ENCODE results near the gene CDSN.

Gene CDSN

GRCh38 chr6:31126396-31127175 lies 6.3 kb upstream of the CDSN start:
- H3K9ac ChIP-seq (ENCODE audit: low read length) = no peak overlapping the region
- H4K20me1 ChIP-seq (ENCODE audit: insufficient read depth, low read length) = no peaks in the 10 kb centered on the region
- no peaks in the 10 kb centered on the region for H3K9me3 ChIP-seq (ENCODE audit: insufficient read depth, low read length)
- H3K36me3 ChIP-seq (replicated peaks; ENCODE audit: low read depth, low read length) = no peaks in the 10 kb centered on the region
- H3K27ac ChIP-seq (ENCODE audit: low read length) = no peak overlapping the region
- H3K4me1 ChIP-seq (ENCODE audit: low read length) = peaks cover 10% of the 10 kb centered on the region
- TF ChIP-seq, protein P1, sequence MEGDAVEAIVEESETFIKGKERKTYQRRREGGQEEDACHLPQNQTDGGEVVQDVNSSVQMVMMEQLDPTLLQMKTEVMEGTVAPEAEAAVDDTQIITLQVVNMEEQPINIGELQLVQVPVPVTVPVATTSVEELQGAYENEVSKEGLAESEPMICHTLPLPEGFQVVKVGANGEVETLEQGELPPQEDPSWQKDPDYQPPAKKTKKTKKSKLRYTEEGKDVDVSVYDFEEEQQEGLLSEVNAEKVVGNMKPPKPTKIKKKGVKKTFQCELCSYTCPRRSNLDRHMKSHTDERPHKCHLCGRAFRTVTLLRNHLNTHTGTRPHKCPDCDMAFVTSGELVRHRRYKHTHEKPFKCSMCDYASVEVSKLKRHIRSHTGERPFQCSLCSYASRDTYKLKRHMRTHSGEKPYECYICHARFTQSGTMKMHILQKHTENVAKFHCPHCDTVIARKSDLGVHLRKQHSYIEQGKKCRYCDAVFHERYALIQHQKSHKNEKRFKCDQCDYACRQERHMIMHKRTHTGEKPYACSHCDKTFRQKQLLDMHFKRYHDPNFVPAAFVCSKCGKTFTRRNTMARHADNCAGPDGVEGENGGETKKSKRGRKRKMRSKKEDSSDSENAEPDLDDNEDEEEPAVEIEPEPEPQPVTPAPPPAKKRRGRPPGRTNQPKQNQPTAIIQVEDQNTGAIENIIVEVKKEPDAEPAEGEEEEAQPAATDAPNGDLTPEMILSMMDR (IDR thresholded peaks at IDR 0.05; ENCODE audit: low read depth, low read length) = no peak
- no peaks in the 10 kb centered on the region for H3K27me3 ChIP-seq (ENCODE audit: low read depth, low read length)
- H3K79me2 ChIP-seq (ENCODE audit: low read length) = no peaks in the 10 kb centered on the region
- no peak overlapping the region for H3K4me2 ChIP-seq (ENCODE audit: low read length)
- no peak overlapping the region for H2AFZ ChIP-seq (ENCODE audit: low read depth, low read length)
- H3K4me3 ChIP-seq (ENCODE audit: low read length) = no peak overlapping the region

DNA sequence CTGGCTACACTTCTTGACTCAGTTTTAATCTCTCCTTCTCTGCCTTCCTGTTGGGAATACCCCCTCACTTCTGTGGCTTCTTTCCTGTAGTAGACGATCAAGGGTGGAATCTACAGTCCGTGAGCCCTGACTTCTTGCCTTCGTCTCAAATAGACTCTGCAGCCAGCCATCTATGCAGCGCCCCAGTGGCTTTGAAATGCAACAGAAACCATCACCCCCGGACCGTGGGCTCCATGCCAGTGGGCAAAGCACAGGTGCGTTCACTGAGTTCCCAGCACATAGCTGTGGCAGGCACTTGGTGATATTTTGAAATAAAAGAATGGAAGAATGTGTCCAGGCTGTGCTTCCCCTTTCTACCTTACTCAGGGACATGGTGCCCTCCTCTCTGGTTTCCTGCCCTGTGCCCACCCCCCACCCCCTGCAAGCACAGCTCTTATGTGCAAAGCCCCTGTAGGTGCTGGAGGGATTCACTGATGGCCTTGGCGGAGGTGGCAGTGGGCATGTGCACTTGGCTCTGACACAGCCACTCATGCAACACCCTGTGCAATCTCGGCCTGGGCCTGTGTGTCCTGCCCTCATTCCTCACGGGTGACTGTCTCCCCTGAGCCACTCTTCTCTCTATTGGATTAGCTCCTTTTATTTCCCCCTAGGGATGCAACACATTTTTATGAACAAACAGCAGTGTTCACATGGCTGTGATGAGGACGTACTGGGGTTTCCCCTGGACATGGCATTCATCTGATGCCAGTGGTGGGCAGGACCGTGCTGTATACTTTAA lies 5.5 kb upstream of the CDSN start:
- H4K20me1 ChIP-seq (ENCODE audit: insufficient read depth, low read length) = no peaks in the 10 kb centered on the region
- no peak overlapping the region for H3K27ac ChIP-seq (ENCODE audit: low read length)
- no peak overlapping the region for H2AFZ ChIP-seq (ENCODE audit: low read depth, low read length)
- H3K79me2 ChIP-seq (ENCODE audit: low read length) = no peaks in the 10 kb centered on the region
- H3K27me3 ChIP-seq (ENCODE audit: low read depth, low read length) = no peaks in the 10 kb centered on the region
- no peak overlapping the region for H3K4me2 ChIP-seq (ENCODE audit: low read length)
- H3K4me3 ChIP-seq (ENCODE audit: low read length) = no peak overlapping the region
- peaks cover 10% of the 10 kb centered on the region for H3K4me1 ChIP-seq (ENCODE audit: low read length)
- H3K9me3 ChIP-seq (ENCODE audit: insufficient read depth, low read length) = no peaks in the 10 kb centered on the region
- no peak for TF ChIP-seq EZH2phosphoT487 (IDR thresholded peaks at IDR 0.05; ENCODE audit: low read depth)
- TF ChIP-seq, protein P1 (IDR thresholded peaks at IDR 0.05; ENCODE audit: low read depth, low read length) = no peak
- H3K9ac ChIP-seq (ENCODE audit: low read length) = no peak overlapping the region
- H3K36me3 ChIP-seq (replicated peaks; ENCODE audit: low read depth, low read length) = no peaks in the 10 kb centered on the region

DNA sequence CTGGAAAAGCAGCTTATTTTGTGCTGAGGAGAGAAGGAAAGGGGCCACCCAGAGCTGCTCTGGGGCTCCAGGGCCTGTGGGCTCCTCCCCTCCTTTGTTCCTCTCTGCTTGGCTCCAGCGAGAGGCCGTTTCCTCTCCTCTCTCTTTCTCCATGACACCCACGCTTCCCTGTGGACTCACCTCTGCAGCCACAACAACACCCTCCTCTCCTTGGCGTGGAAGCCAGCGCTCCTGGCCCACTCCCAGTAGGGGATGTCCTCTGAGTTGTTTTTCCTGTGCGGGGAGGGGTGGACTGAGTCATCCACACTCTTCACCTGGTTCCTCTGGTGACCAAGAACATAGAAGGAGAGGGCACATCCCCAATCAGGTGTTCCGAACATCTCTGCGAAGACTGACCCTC lies 4.9 kb upstream of the CDSN start:
- H3K4me1 ChIP-seq (ENCODE audit: low read length) = peaks cover 10% of the 10 kb centered on the region
- no peaks in the 10 kb centered on the region for H3K27me3 ChIP-seq (ENCODE audit: low read depth, low read length)
- no peaks in the 10 kb centered on the region for H3K79me2 ChIP-seq (ENCODE audit: low read length)
- no peak overlapping the region for H2AFZ ChIP-seq (ENCODE audit: low read depth, low read length)
- H4K20me1 ChIP-seq (ENCODE audit: insufficient read depth, low read length) = no peaks in the 10 kb centered on the region
- H3K4me2 ChIP-seq (ENCODE audit: low read length) = no peak overlapping the region
- H3K27ac ChIP-seq (ENCODE audit: low read length) = no peak overlapping the region
- no peak for TF ChIP-seq EZH2phosphoT487 (IDR thresholded peaks at IDR 0.05; ENCODE audit: low read depth)
- TF ChIP-seq, protein P1 (IDR thresholded peaks at IDR 0.05; ENCODE audit: low read depth, low read length) = no peak
- no peak overlapping the region for H3K9ac ChIP-seq (ENCODE audit: low read length)
- no peaks in the 10 kb centered on the region for H3K9me3 ChIP-seq (ENCODE audit: insufficient read depth, low read length)
- no peak overlapping the region for H3K4me3 ChIP-seq (ENCODE audit: low read length)
- no peaks in the 10 kb centered on the region for H3K36me3 ChIP-seq (replicated peaks; ENCODE audit: low read depth, low read length)

Measured in OCI-LY3 (cell line).